HAP-1 (cell line): ENCODE results near the gene NME9.

Experiments used
- DNase-seq, 2 experiments: peaks; one replicate each; pipeline ENCODE4 v3.0.0-alpha.2; 2016 to 2020; ENCODE audit warnings: low spot score in 2 of 2
- H3K27me3 ChIP-seq: fragments of 250-450 bp; sonication (Bioruptor Pico); 2 replicates; pipeline ENCODE4 v1.5.1; 2020; ENCODE audit warnings: low read depth, mild to moderate bottlenecking, moderate library complexity
- H3K36me3 ChIP-seq: fragments of 250-450 bp; sonication (Bioruptor Pico); replicated peaks from 2 replicates; pipeline ENCODE4 v1.5.1; 2020; ENCODE audit warnings: mild to moderate bottlenecking
- H3K4me1 ChIP-seq: fragments of 250-450 bp; sonication (Bioruptor Pico); 2 replicates; pipeline ENCODE4 v1.5.1; 2020; ENCODE audit warnings: mild to moderate bottlenecking
- H3K4me3 ChIP-seq: fragments of 250-450 bp; sonication (Bioruptor Pico); 2 replicates; pipeline ENCODE4 v1.5.1; 2020; ENCODE audit warnings: mild to moderate bottlenecking, moderate library complexity
- H3K9me3 ChIP-seq: fragments of 250-450 bp; sonication (Bioruptor Pico); 2 replicates; pipeline ENCODE4 v1.5.1; 2020; ENCODE audit warnings: mild to moderate bottlenecking, moderate library complexity
- in situ Hi-C: fragments of 300-500 bp; cut with MboI; formaldehyde crosslinking; loops from 3 replicates; pipeline ENCODE4 v1.14.3; 2020; ENCODE audit warnings: low sequenced_read_pairs, inconsistent platforms, mixed read lengths

NME9 gene

DNA sequence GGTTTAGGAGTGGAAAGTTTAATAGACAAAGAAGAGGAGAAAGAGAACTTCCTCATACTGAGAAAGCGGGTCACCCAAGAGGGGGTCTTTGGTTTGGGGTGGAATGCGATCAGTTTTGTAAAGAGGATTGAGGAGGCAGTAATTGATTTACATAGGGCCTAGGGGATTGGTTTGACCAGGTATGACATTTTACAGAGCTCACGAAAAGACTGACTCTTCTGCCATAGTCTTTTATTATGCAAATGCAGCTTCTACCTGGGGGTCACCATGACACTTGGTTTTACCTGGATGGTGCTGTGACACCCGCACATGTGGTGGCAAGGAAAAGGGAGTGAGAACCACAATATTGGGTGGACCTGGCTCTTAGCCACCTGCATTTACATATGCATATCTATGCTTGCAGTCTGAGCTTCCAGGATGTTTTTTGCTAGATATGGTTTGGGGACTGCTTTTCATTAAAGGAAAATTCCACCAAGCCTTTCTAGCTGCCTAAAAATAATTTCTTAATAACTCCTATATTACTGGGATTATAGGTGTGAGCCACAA is 6.9 kb upstream of the NME9 start:
- no peak for DNase-seq
- H3K27me3 ChIP-seq = no peaks in the 10 kb centered on the region
- no peaks in the 10 kb centered on the region for H3K9me3 ChIP-seq
- no peak overlapping the region for H3K4me3 ChIP-seq
- in situ Hi-C loops = no loop called here
- H3K4me1 ChIP-seq = peaks cover 2% of the 10 kb centered on the region; the same call in 1 of the 2 replicates
- H3K36me3 ChIP-seq = no peaks in the 10 kb centered on the region

- in situ Hi-C loops = no loop called here
- DNase-seq = no peak
- Histone ChIP-seq H3K36me3 (no peaks in the 10 kb centered on the region), H3K4me1 (peaks cover 2% of the 10 kb centered on the region; the same call in 1 of the 2 replicates), H3K27me3 (no peaks in the 10 kb centered on the region), H3K4me3 (no peak overlapping the region), H3K9me3 (no peaks in the 10 kb centered on the region)
Measured at GRCh38 chr3:138334608-138335007, 5.0 kb upstream of the NME9 start.

DNA sequence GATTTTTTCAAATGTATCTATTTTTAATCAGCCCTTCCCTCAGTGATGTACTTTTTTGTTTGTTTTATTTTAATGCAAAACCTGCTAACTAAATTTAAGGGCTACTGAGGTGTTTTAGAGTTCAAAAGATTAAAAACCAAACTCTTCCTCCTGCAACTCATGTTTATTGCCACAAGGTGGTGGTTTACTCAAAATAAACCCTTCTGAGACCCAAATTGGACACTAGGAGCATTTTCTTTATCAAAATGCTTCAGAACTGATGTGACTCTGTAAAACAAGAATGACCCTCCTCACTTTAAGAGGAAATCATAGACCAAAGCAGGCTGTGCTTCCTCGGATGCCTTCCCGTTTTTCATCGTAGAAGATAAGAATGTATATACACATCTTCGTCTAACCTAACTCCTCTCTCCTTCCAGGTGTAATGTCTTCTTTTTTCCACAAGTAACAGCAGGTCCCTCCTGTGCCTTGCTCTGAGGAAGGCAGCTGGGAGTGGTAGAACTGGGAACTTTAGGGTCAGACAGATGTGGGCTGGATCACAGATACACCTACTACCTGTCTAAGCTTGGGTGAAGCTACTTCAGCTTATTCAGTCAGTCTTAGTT is 2.9 kb upstream of the NME9 start:
- no peaks in the 10 kb centered on the region for H3K36me3 ChIP-seq
- in situ Hi-C loops = no loop called here
- peaks cover 8% of the 10 kb centered on the region for H3K4me1 ChIP-seq
- DNase-seq = peak in 1 of 2 experiments; percentile 52
- no peaks in the 10 kb centered on the region for H3K27me3 ChIP-seq
- H3K4me3 ChIP-seq = no peak overlapping the region
- H3K9me3 ChIP-seq = no peaks in the 10 kb centered on the region

- DNase-seq = no peak
- Histone ChIP-seq H3K4me1 (peaks cover 6% of the 10 kb centered on the region; the same call in 1 of the 2 replicates), H3K4me3 (no peak overlapping the region), H3K27me3 (no peaks in the 10 kb centered on the region), H3K36me3 (no peaks in the 10 kb centered on the region), H3K9me3 (no peaks in the 10 kb centered on the region)
- in situ Hi-C loops = no loop called here
Measured at GRCh38 chr3:138331143-138331894, 1.7 kb upstream of the NME9 start.

DNA sequence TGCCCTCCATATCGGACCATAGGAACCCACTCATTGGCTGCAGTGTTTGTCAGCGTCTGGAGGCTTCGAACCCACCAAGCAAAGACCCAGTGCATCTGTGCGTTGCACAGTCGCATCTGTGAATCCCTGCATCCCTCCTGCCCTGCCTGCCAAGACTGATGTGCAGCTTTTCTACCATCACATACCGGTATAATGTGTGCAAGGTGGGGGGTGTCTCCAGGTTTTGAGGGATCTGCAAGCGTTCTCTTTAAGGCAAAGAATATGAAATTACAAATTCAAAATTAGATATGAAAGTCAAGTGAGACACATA is 288 bp upstream of the NME9 start:
- Histone ChIP-seq H3K36me3 (no peaks in the 10 kb centered on the region), H3K27me3 (no peaks in the 10 kb centered on the region), H3K4me1 (peaks cover 6% of the 10 kb centered on the region; the same call in 1 of the 2 replicates), H3K4me3 (peak overlapping the region; percentile 48), H3K9me3 (no peaks in the 10 kb centered on the region)
- in situ Hi-C loops = no loop called here
- no peak for DNase-seq

GRCh38 chr3:138328341-138328740 is 1.3 kb downstream of the NME9 start:
- peaks cover 6% of the 10 kb centered on the region; the same call in 1 of the 2 replicates for H3K4me1 ChIP-seq
- in situ Hi-C loops = no loop called here
- H3K27me3 ChIP-seq = no peaks in the 10 kb centered on the region
- no peak for DNase-seq
- H3K9me3 ChIP-seq = no peaks in the 10 kb centered on the region
- no peaks in the 10 kb centered on the region for H3K36me3 ChIP-seq
- no peak overlapping the region for H3K4me3 ChIP-seq

DNA sequence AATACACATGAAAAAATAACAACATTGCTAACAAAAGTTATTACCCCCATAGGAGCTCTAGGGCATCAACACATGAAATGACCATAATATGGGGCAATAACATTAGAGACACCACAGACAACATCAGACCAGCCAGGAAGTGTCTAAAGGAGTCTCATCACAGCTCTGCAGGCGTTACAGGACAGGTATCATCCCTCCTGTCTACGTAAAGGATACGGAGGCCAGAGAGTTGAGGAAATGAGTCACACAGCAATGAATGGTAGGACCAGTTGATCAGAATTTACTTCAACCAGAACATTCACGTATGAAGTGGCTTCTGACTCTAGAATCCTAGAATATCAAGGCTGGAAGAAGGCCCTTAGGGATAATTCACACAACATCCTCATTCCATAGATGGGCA is 1.8 kb downstream of the NME9 start:
- DNase-seq = no peak
- H3K9me3 ChIP-seq = no peaks in the 10 kb centered on the region
- no peaks in the 10 kb centered on the region for H3K36me3 ChIP-seq
- H3K4me1 ChIP-seq = peaks cover 6% of the 10 kb centered on the region; the same call in 1 of the 2 replicates
- in situ Hi-C loops = no loop called here
- H3K27me3 ChIP-seq = no peaks in the 10 kb centered on the region
- H3K4me3 ChIP-seq = no peak overlapping the region

DNA sequence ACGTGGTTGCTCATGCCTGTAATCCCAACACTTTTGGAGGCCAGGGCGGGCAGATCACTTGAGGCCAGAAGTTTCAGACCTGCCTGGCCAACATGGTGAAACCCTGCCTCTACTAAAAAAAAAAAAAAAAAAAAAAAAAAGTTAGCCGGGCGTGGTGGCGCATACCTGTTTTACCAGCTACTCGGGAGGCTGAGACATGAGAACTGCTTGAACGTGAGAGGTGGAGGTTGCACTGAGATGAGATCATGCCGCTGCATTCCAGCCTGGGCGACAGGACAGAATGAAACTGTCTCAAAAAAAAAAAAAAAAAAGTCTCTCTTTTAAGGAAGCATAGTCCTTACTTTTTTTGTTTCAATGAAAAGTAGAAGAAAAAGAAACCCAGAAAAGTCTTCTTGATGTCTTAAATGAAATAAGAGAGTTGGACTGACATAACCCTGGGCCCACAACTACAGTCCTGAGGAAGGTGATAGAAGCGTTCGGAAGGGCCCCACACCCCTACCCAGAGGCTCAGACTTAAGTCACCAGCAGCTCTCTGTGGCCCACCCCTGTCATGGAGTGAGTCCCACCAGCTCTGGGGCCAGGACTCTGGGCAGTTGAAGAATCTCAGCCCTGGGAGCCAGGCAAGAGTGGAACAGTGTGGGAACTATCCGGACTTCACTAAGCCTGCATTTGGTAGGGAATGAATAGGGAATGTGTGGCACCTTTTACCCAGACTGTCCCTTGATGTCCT is 2.6 kb downstream of the NME9 start:
- Histone ChIP-seq H3K4me1 (peaks cover 6% of the 10 kb centered on the region; the same call in 1 of the 2 replicates), H3K9me3 (no peaks in the 10 kb centered on the region), H3K36me3 (no peaks in the 10 kb centered on the region), H3K27me3 (no peaks in the 10 kb centered on the region), H3K4me3 (no peak overlapping the region)
- in situ Hi-C loops = no loop called here
- no peak for DNase-seq

- Histone ChIP-seq H3K4me1 (peaks cover 6% of the 10 kb centered on the region; the same call in 1 of the 2 replicates), H3K36me3 (no peaks in the 10 kb centered on the region), H3K9me3 (no peaks in the 10 kb centered on the region), H3K27me3 (no peaks in the 10 kb centered on the region), H3K4me3 (no peak overlapping the region)
- DNase-seq = no peak
- in situ Hi-C loops = no loop called here
Measured at GRCh38 chr3:138325990-138326389, 3.7 kb downstream of the NME9 start.

GRCh38 chr3:138323971-138324370 is 5.7 kb downstream of the NME9 start:
- Histone ChIP-seq H3K27me3 (no peaks in the 10 kb centered on the region), H3K4me3 (no peak overlapping the region), H3K36me3 (no peaks in the 10 kb centered on the region), H3K9me3 (no peaks in the 10 kb centered on the region), H3K4me1 (peaks cover 5% of the 10 kb centered on the region; the same call in 1 of the 2 replicates)
- in situ Hi-C loops = no loop called here
- DNase-seq = no peak

GRCh38 chr3:138317687-138318086 is 12.0 kb downstream of the NME9 start:
- Histone ChIP-seq H3K27me3 (peaks cover 8% of the 10 kb centered on the region), H3K4me3 (no peak overlapping the region), H3K36me3 (no peaks in the 10 kb centered on the region), H3K4me1 (no peaks in the 10 kb centered on the region), H3K9me3 (no peaks in the 10 kb centered on the region)
- in situ Hi-C loops = no loop called here
- DNase-seq = no peak

- H3K4me1 ChIP-seq = no peaks in the 10 kb centered on the region
- H3K36me3 ChIP-seq = no peaks in the 10 kb centered on the region
- DNase-seq = no peak
- in situ Hi-C loops = no loop called here
- no peaks in the 10 kb centered on the region for H3K9me3 ChIP-seq
- peaks cover 22% of the 10 kb centered on the region for H3K27me3 ChIP-seq
- H3K4me3 ChIP-seq = no peak overlapping the region
Measured at GRCh38 chr3:138314751-138315150, 14.9 kb downstream of the NME9 start.

DNA sequence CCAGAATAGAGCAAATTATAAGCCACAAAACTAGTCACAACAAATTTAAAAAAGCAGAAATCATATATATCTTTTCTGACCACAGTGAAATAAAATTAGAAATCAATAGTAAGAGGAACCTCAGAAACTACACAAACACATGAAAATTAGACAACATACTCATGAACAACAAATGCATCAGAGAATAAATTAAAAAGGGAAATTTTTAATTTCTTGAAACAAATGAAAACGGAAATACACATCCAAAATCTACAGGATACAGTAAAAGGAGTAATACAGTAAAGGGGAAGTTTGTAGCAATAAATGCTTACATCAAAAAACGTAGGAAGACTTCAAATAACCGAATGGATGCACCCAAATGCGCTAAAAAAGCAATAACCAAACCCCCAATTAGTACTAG is 19.2 kb downstream of the NME9 start:
- H3K36me3 ChIP-seq = no peaks in the 10 kb centered on the region
- no peaks in the 10 kb centered on the region for H3K9me3 ChIP-seq
- no peak for DNase-seq
- no peaks in the 10 kb centered on the region for H3K4me1 ChIP-seq
- no peak overlapping the region for H3K4me3 ChIP-seq
- H3K27me3 ChIP-seq = peaks cover 22% of the 10 kb centered on the region
- in situ Hi-C loops = no loop called here

DNA sequence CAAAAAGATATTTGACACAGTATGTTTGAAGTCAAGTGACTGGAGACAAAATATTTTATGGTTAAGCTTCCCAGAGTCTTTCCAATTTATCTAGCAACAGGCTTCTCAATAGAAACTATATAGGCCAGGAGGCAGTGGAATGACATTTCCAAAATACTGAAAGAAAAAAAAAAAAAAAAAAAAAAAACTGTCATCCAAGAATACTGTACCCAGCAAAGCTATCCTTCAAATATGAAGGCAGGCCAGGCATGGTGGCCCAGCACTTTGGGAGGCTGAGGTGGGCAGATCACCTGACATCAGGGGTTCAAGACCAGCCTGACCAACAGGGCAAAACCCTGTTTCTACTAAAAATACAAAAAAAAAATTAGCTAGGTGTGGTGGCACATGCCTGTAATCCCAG is 20.9 kb downstream of the NME9 start:
- H3K27me3 ChIP-seq = peaks cover 20% of the 10 kb centered on the region
- H3K36me3 ChIP-seq = no peaks in the 10 kb centered on the region
- H3K4me3 ChIP-seq = no peak overlapping the region
- no peaks in the 10 kb centered on the region for H3K4me1 ChIP-seq
- DNase-seq = no peak
- in situ Hi-C loops = no loop called here
- H3K9me3 ChIP-seq = no peaks in the 10 kb centered on the region
